ENCODE results near the gene GTF2H1. TPM values are rescaled to one million over a fixed set of nuclear protein-coding genes. Genes with fewer than 3 reads are reported as not detected.
A peak's percentile ranks its signal among the peaks of the same experiment; 100 is the strongest.

Gene GTF2H1
- total RNA-seq, 1 donor from 2014 or later: 47.8 TPM

- peaks cover 31% of the 10 kb centered on the region for H3K4me1 ChIP-seq (ENCODE audit: insufficient read depth, low read length)
- peak overlapping the region; percentile 97 for H3K9ac ChIP-seq (ENCODE audit: low read length)
- H4K20me1 ChIP-seq (ENCODE audit: insufficient read depth, low read length): peaks cover 20% of the 10 kb centered on the region
- peak overlapping the region; percentile 90 for H3K4me2 ChIP-seq (ENCODE audit: low read length)
- no peak overlapping the region for H2AFZ ChIP-seq (ENCODE audit: low read depth, low read length)
- H3K27ac ChIP-seq (ENCODE audit: low read depth, low read length): no peak overlapping the region
- peak overlapping the region; percentile 97 for H3K4me3 ChIP-seq (ENCODE audit: insufficient read depth, low read depth, low read length)
- Mint-ChIP-seq H3K9me3 (ENCODE audit: unreplicated experiment) (no peaks in the 10 kb centered on the region), H3K4me1 (ENCODE audit: low read depth, unreplicated experiment) (peaks cover 34% of the 10 kb centered on the region), H3K36me3 (ENCODE audit: low read depth, unreplicated experiment) (no peaks in the 10 kb centered on the region), H3K27me3 (ENCODE audit: low read depth, unreplicated experiment) (no peaks in the 10 kb centered on the region), H3K4me3 (ENCODE audit: unreplicated experiment) (peak overlapping the region; percentile 52), H3K27ac (ENCODE audit: unreplicated experiment) (peak overlapping the region; percentile 29)
- peaks cover 11% of the 10 kb centered on the region for H3K36me3 ChIP-seq (ENCODE audit: insufficient read depth, low read length)
- TF ChIP-seq CTCF (IDR thresholded peaks at IDR 0.05; ENCODE audit: insufficient read depth, low read depth, low read length): no peak
- TF ChIP-seq EZH2 (IDR thresholded peaks at IDR 0.05; ENCODE audit: insufficient read depth, low read length): no peak
- H3K9me3 ChIP-seq (ENCODE audit: insufficient read depth, low read depth, low read length): no peaks in the 10 kb centered on the region
- no peak for FAIRE-seq
- no peak for DNase-seq (ENCODE audit: low read depth)
- H3K27me3 ChIP-seq (ENCODE audit: insufficient read depth, low read length): no peaks in the 10 kb centered on the region
- peaks cover 88% of the 10 kb centered on the region for H3K79me2 ChIP-seq (ENCODE audit: insufficient read depth, low read length)
Measured at GRCh38 chr11:18324381-18324780, 2.0 kb downstream of the GTF2H1 start.

DNA sequence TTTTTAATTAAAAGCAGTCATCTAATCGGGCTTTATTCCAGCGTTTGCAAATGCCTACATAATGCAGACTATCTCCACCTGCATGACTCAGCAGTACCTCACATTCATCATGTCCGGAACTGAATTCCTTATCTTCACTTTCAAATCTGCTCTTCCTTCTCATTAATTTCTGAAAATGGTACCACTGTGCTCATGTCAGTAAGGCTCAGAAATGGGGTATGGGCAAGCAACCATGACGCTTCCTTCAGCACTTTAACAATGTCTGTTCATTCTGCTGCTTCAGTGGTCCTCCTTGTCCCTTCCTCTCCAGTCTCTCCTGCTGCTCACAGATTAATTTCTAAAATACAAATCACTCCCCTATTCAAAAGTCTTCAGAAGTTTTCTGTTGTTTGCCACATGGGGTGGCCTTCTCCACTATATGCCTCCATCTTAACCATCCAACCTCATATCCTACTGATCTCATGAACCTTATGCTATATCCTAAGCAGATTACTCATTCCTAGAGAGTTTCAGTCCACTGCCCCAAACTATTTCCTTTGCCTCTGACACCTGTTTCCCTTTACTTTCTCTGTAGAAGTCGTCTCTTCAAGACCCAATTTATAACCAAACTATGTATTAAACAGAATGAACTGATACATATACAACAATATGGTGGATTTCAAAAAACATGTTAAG is 7.0 kb downstream of the GTF2H1 start:
- FAIRE-seq: no peak
- H3K36me3 Mint-ChIP-seq (ENCODE audit: low read depth, unreplicated experiment): no peaks in the 10 kb centered on the region
- peaks cover 70% of the 10 kb centered on the region for H3K79me2 ChIP-seq (ENCODE audit: insufficient read depth, low read length)

More for the DNA sequence above, 7.0 kb downstream of the GTF2H1 start:
- Histone ChIP-seq H3K4me2 (ENCODE audit: low read length) (no peak overlapping the region), H3K9me3 (ENCODE audit: insufficient read depth, low read depth, low read length) (no peaks in the 10 kb centered on the region), H3K4me1 (ENCODE audit: insufficient read depth, low read length) (peaks cover 7% of the 10 kb centered on the region), H3K4me3 (ENCODE audit: insufficient read depth, low read depth, low read length) (no peak overlapping the region), H2AFZ (ENCODE audit: low read depth, low read length) (no peak overlapping the region), H4K20me1 (ENCODE audit: insufficient read depth, low read length) (peaks cover 38% of the 10 kb centered on the region), H3K9ac (ENCODE audit: low read length) (no peak overlapping the region), H3K36me3 (ENCODE audit: insufficient read depth, low read length) (peaks cover 28% of the 10 kb centered on the region), H3K27me3 (ENCODE audit: insufficient read depth, low read length) (no peaks in the 10 kb centered on the region), H3K27ac (ENCODE audit: low read depth, low read length) (no peak overlapping the region)
- no peaks in the 10 kb centered on the region for H3K27me3 Mint-ChIP-seq (ENCODE audit: low read depth, unreplicated experiment)
- peak; percentile 33 for DNase-seq (ENCODE audit: low read depth)
- peaks cover 26% of the 10 kb centered on the region for H3K4me1 Mint-ChIP-seq (ENCODE audit: low read depth, unreplicated experiment)
- TF ChIP-seq EZH2 (IDR thresholded peaks at IDR 0.05; ENCODE audit: insufficient read depth, low read length): no peak
- no peak for TF ChIP-seq CTCF (IDR thresholded peaks at IDR 0.05; ENCODE audit: insufficient read depth, low read depth, low read length)
- H3K9me3 Mint-ChIP-seq (ENCODE audit: unreplicated experiment): no peaks in the 10 kb centered on the region
- no peak overlapping the region for H3K4me3 Mint-ChIP-seq (ENCODE audit: unreplicated experiment)
- H3K27ac Mint-ChIP-seq (ENCODE audit: unreplicated experiment): no peak overlapping the region

Measured in astrocyte (in vitro differentiated cells and primary cell).